Measurements from ENCODE around the gene COA8.

- no peak for TF ChIP-seq CTCF (IDR thresholded peaks at IDR 0.05)
- no peak for TF ChIP-seq POLR2A (IDR thresholded peaks at IDR 0.05)
These were observed 26.1 kb upstream of the COA8 start for GRCh38 chr14:103536693-103537092.

Data from vagina (tissue), 2 donors.